Chondrocyte (in vitro differentiated cells): Measurements from ENCODE around the gene BCL2. TPM values are rescaled to one million over a fixed set of nuclear protein-coding genes. Genes with fewer than 3 reads are reported as not detected.
A peak's percentile ranks its signal among the peaks of the same experiment; 100 is the strongest.

Experiments used
- DNase-seq: peaks from one replicate; pipeline ENCODE4 v3.0.0; 2021; ENCODE audit warnings: mixed read lengths, low spot score
- H3K27ac Mint-ChIP-seq: one replicate; pipeline ENCODE4 v1.8.0; 2021; ENCODE audit warnings: mild to moderate bottlenecking, moderate library complexity, mixed read lengths; ENCODE audit not compliant: unreplicated experiment
- H3K27me3 Mint-ChIP-seq: 2 replicates; pipeline ENCODE4 v1.8.0; 2021; ENCODE audit warnings: low read depth, mixed read lengths
- H3K36me3 Mint-ChIP-seq: 2 replicates; pipeline ENCODE4 v1.8.0; 2021; ENCODE audit warnings: low read depth, mixed read lengths
- H3K4me1 Mint-ChIP-seq: 2 replicates; pipeline ENCODE4 v1.8.0; 2021; ENCODE audit warnings: low read depth, mild to moderate bottlenecking, mixed read lengths
- H3K4me3 Mint-ChIP-seq: one replicate; pipeline ENCODE4 v1.8.0; 2021; ENCODE audit warnings: mild to moderate bottlenecking, moderate library complexity, mixed read lengths; ENCODE audit not compliant: unreplicated experiment
- H3K9me3 Mint-ChIP-seq: 2 replicates; pipeline ENCODE4 v1.8.0; 2021; ENCODE audit warnings: low read depth, mixed read lengths
- CTCF ChIP-seq: fragments of 200-600 bp; sonication (generic); IDR thresholded peaks from 2 replicates; pipeline ENCODE4 v1.5.0; 2021; ENCODE audit warnings: antibody characterized with exemption, mild to moderate bottlenecking, moderate library complexity
- total RNA-seq: library from RNA; stranded (reverse); gene quantifications from 3 replicates; pipeline ENCODE4 v1.2.1, GENCODE V29; 2021

BCL2 gene
- total RNA-seq, 1 donor from 2014 or later, result 8.6 TPM

DNA sequence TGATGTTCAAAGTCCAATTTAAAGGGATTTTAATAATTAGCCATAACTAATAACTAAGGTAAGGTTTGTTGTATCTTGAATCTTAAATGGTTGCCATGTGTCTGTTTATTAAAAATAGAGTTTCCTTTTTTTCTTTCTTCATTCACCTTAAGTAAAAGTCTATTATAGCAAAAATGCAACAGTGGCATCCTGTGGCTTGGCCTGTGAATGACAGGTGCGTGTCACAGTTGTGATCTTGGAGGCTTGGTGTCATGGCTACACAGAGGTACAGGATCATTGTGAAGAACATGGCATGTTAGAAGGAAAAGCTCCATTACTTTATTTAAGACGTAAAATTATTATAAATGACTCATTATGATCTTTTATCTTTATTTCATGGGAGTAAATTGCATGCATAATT lies 246.1 kb downstream of the BCL2 start:
- Mint-ChIP-seq H3K4me3 (no peak overlapping the region), H3K36me3 (no peaks in the 10 kb centered on the region), H3K9me3 (no peaks in the 10 kb centered on the region), H3K27ac (no peak overlapping the region), H3K27me3 (peaks cover 16% of the 10 kb centered on the region), H3K4me1 (peaks cover 10% of the 10 kb centered on the region)
- no peak for DNase-seq
- peak; percentile 15 for TF ChIP-seq CTCF

Other genes starting within 250 kb of the BCL2 start
- gene KDSR, start 47.4 kb upstream of the BCL2 start, total RNA-seq, result 64.2 to 73.9 TPM (median 69.8 TPM) in 3 replicates
- 54.9 to 64.8 TPM (median 55.1 TPM) in 3 replicates for gene VPS4B, start 102.7 kb upstream of the BCL2 start, total RNA-seq
- gene SERPINB5, start 157.2 kb upstream of the BCL2 start, total RNA-seq, result 0.24 TPM in 1 of 3 replicates, not detected in the others
- not detected in 3 replicates for gene SERPINB12, start 222.6 kb upstream of the BCL2 start, total RNA-seq